Right lung (tissue), 5 donors: ENCODE results near the gene GALNT17. TPM values are rescaled to one million over a fixed set of nuclear protein-coding genes. Genes with fewer than 3 reads are reported as not detected.

Experiments
- DNase-seq, 2 donors: peaks; one replicate each; pipeline ENCODE4 v3.0.0-alpha.2; 2013
- polyA plus RNA-seq, 5 donors: library from polyadenylated mRNA; unstranded; fragments of 120-200 nt; gene quantifications; one replicate each; pipeline versions ENCODE4 v1.2.1 to v1.2.3, GENCODE V29; 2013; ENCODE audit warnings: inconsistent platforms in 1 of 5, low replicate concordance in 1 of 5; ENCODE audit not compliant: insufficient read length in 5 of 5, insufficient read depth in 1 of 5

The GALNT17 gene
- polyA plus RNA-seq, 5 donors, result 5.9 to 22.2 (median 10.7) TPM

GRCh38 chr7:71334541-71334940 is 202.6 kb downstream of the GALNT17 start:
- DNase-seq, result no peak

GRCh38 chr7:71338866-71339265 is 206.9 kb downstream of the GALNT17 start:
- no peak for DNase-seq

GRCh38 chr7:71339924-71340323 is 208.0 kb downstream of the GALNT17 start:
- DNase-seq, result no peak

- peak in 1 of 2 donors; percentile 13 for DNase-seq
Measured at GRCh38 chr7:71342202-71342601, 210.3 kb downstream of the GALNT17 start.

GRCh38 chr7:71343039-71343438 is 211.1 kb downstream of the GALNT17 start:
- DNase-seq, result no peak

- DNase-seq, result no peak
Measured at GRCh38 chr7:71343892-71344291, 211.9 kb downstream of the GALNT17 start.

GRCh38 chr7:71345117-71345884 is 213.4 kb downstream of the GALNT17 start:
- no peak for DNase-seq

- peak in 1 of 2 donors; percentile 35 for DNase-seq
Measured at GRCh38 chr7:71348821-71349681, 217.1 kb downstream of the GALNT17 start.

GRCh38 chr7:71349682-71350481 is 217.9 kb downstream of the GALNT17 start:
- peak in 1 of 2 donors; percentile 23 for DNase-seq

- DNase-seq, result no peak
Measured at GRCh38 chr7:71350680-71351079, 218.7 kb downstream of the GALNT17 start.

GRCh38 chr7:71354716-71355115 is 222.8 kb downstream of the GALNT17 start:
- no peak for DNase-seq

- no peak for DNase-seq
Measured at GRCh38 chr7:71361451-71362032, 229.6 kb downstream of the GALNT17 start.

- no peak for DNase-seq
Measured at GRCh38 chr7:71362240-71362639, 230.3 kb downstream of the GALNT17 start.

GRCh38 chr7:71363223-71363622 is 231.3 kb downstream of the GALNT17 start:
- DNase-seq, result no peak

- DNase-seq, result no peak
Measured at GRCh38 chr7:71363627-71364026, 231.7 kb downstream of the GALNT17 start.

- DNase-seq, result no peak
Measured at GRCh38 chr7:71364551-71364950, 232.6 kb downstream of the GALNT17 start.

GRCh38 chr7:71372991-71373390 is 241.0 kb downstream of the GALNT17 start:
- no peak for DNase-seq

- no peak for DNase-seq
Measured at GRCh38 chr7:71377062-71377461, 245.1 kb downstream of the GALNT17 start.

- no peak for DNase-seq
Measured at GRCh38 chr7:71377469-71377868, 245.5 kb downstream of the GALNT17 start.

- DNase-seq, result no peak
Measured at GRCh38 chr7:71384094-71384493, 252.2 kb downstream of the GALNT17 start.

- DNase-seq, result no peak
Measured at GRCh38 chr7:71385330-71385729, 253.4 kb downstream of the GALNT17 start.
